AG09309 (cell line): ENCODE results near the gene AKAIN1.

Source experiments
- DNase-seq: peaks from one replicate; pipeline ENCODE4 v3.0.0-alpha.2; 2010; ENCODE audit warnings: low read depth
- H3K4me3 ChIP-seq: 2 replicates; pipeline ENCODE4 v1.5.1; 2011; ENCODE audit warnings: mild to moderate bottlenecking, low read depth, low read length, moderate library complexity; ENCODE audit not compliant: control insufficient read depth
- TF ChIP-seq, protein P1 (sequence below): IDR thresholded peaks from 2 replicates; pipeline ENCODE4 v1.5.1; 2011; ENCODE audit warnings: mild to moderate bottlenecking, low read depth, low read length, inconsistent platforms; ENCODE audit not compliant: insufficient read depth, control insufficient read depth; ENCODE audit errors: missing control alignments

Gene AKAIN1

DNA sequence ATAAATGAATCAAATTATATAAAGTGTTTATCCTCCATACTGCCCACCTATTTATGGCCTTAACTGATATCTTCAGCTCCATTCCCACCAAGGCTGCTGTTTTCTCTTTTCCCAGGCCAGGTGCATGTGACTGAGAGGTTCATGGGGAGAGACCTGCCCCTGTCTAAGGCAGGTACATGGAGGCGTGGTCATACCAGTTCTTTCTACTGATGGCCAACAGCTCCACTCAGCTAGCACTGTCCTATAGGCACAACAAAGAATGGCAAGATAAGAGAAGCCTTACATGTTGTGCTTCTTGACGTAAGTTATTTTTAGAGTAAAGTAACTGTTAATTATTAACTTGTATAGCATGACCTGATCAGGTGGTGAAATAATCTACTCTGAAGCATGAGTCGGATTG is 16.8 kb downstream of the AKAIN1 start:
- no peak for DNase-seq
- no peak overlapping the region for H3K4me3 ChIP-seq
- TF ChIP-seq, protein P1, sequence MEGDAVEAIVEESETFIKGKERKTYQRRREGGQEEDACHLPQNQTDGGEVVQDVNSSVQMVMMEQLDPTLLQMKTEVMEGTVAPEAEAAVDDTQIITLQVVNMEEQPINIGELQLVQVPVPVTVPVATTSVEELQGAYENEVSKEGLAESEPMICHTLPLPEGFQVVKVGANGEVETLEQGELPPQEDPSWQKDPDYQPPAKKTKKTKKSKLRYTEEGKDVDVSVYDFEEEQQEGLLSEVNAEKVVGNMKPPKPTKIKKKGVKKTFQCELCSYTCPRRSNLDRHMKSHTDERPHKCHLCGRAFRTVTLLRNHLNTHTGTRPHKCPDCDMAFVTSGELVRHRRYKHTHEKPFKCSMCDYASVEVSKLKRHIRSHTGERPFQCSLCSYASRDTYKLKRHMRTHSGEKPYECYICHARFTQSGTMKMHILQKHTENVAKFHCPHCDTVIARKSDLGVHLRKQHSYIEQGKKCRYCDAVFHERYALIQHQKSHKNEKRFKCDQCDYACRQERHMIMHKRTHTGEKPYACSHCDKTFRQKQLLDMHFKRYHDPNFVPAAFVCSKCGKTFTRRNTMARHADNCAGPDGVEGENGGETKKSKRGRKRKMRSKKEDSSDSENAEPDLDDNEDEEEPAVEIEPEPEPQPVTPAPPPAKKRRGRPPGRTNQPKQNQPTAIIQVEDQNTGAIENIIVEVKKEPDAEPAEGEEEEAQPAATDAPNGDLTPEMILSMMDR, result no peak

DNA sequence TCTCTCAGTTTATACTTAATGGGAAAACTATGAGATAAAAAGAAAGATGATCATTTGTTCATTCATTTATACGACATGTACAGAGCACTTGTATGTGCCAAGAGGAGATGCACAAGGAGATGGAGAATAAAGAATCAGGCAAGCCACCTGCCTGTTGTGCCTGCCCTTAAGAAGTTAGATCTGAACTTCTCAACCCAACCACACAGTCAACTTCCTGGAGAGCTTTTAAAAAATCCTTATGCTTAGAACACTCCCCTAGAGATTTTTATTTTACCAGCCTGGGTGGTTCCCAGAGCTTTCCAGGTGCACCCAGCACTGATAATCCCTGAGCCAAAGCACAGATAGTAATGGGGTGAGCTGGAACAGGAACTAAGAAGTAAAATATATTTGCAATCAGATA is 18.5 kb downstream of the AKAIN1 start:
- TF ChIP-seq, protein P1, result no peak
- no peak overlapping the region for H3K4me3 ChIP-seq
- no peak for DNase-seq

DNA sequence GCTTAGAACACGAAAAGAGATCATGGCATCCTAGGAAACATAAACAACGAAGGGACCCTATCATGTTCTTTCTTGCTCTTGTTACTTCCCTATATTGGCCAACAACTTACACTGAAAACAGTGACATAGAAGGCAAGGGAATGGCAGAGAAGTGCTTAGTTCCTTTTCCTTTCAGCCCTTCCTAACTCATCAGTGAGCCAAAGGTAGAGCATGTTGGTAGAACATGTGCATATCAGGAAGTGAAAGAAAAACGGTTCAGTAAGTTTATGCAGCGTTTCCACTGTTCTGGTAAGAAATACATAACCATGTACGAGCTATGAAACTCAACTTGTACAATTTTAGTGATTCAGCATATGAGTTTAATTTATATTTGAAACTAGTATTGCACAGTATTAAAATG is 21.7 kb downstream of the AKAIN1 start:
- no peak for DNase-seq
- no peak overlapping the region for H3K4me3 ChIP-seq
- TF ChIP-seq, protein P1, result no peak

DNA sequence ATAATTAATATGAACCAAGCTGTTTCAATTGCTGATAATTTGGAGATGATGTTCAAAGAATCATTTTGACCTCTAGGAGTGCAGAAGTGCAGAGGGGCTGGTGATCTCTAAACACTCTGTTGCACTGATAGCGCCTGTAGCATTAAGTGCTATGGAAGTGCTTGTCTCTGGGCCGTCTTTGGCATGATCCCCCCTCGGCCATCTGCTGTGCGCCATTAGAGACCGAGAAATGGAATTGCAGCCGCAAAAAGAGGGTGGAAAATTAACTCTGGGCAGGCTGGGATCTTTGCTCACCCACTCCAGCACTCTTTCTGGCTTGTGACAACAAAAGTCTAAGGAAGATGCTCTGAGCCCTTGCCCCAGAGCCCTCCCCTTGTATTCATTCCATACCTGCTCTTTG is 23.4 kb downstream of the AKAIN1 start:
- H3K4me3 ChIP-seq, result no peak overlapping the region
- TF ChIP-seq, protein P1, result no peak
- no peak for DNase-seq

DNA sequence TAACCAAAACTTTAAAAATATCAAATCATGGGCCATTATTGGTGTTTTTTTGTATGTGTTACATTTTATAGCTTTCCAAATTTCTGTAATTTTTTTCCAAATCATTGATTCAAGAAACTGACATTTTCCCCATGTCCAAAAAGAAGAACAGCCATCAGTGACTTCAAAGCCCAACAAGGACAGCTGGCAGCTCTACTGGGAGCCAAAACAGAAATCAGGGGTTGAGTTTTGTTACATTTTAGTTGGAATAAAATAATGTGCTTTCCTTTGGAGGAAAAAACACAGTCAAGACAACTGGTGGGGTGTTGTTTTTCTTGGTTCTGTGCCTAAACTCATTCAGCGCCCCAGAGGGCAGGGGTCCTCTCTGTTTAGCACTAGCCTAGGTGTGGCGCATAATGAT is 23.8 kb downstream of the AKAIN1 start:
- no peak for DNase-seq
- H3K4me3 ChIP-seq, result no peak overlapping the region
- TF ChIP-seq, protein P1, result no peak

DNA sequence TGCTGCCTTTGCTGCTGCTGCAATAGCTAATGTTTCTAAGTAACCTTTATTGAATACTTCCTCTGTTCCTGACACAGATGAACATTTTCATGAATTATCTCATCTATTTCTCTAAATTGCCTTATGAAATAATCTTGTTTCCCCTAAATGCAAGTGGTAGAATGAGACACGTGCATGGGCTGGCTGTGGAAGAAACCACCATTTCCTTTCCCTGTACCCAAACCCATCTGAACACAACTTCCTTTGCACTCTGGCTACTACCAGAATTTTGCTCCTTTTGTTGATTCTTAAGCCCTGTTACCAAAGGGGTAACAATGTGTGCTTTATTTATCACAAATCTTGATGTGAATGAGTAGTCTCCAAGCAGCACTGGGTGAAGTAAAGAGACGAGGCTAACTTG is 29.2 kb downstream of the AKAIN1 start:
- no peak overlapping the region for H3K4me3 ChIP-seq
- TF ChIP-seq, protein P1, result no peak
- no peak for DNase-seq
